ENCODE results near the gene CCRL2. TPM values are rescaled to one million over a fixed set of nuclear protein-coding genes. Genes with fewer than 3 reads are reported as not detected.

The CCRL2 gene
- total and polyA plus RNA-seq, 2 experiments from 2014 or later = not detected

GRCh38 chr3:46371519-46372340, 35.3 kb upstream of the CCRL2 start:
- no peaks in the 10 kb centered on the region for H3K4me1 ChIP-seq (ENCODE audit: insufficient read depth)
- no peaks in the 10 kb centered on the region for H3K36me3 ChIP-seq (ENCODE audit: low read depth)
- no peak for DNase-seq
- no peaks in the 10 kb centered on the region for H3K79me2 ChIP-seq (ENCODE audit: insufficient read depth)
- H3K27ac ChIP-seq = no peak overlapping the region
- in situ Hi-C loops (cut with MboI) = loop anchor here (25.0 kb wide), 2 partner anchors 434 to 609 kb away; partner anchors contain the start of gene CXCR6
- no peaks in the 10 kb centered on the region for H3F3A ChIP-seq (ENCODE audit: insufficient read depth)
- H3K27me3 ChIP-seq (replicated peaks; ENCODE audit: insufficient read depth) = peaks cover 84% of the 10 kb centered on the region
- H3K9me2 ChIP-seq (ENCODE audit: insufficient read depth) = no peaks in the 10 kb centered on the region
- no peaks in the 10 kb centered on the region for H3K9me3 ChIP-seq (ENCODE audit: low read depth)
- H4K20me1 ChIP-seq (ENCODE audit: insufficient read depth) = no peaks in the 10 kb centered on the region
- 56 to 59% methylated on average over 10 of the region's 10 CpGs for WGBS, 2 experiments (ENCODE audit: low coverage in 1 of 2, low lambda C conversion rate in 2 of 2, missing lambda C conversion rate in 2 of 2)
- H3K9ac ChIP-seq = no peak overlapping the region
- H3K4me2 ChIP-seq (ENCODE audit: unreplicated experiment) = no peak overlapping the region
- H3K4me3 ChIP-seq = no peak overlapping the region
- H2AFZ ChIP-seq = no peak overlapping the region
- TF ChIP-seq EZH2phosphoT487 (IDR thresholded peaks at IDR 0.05; ENCODE audit: insufficient read depth, low read depth) (no peak), EZH2 (IDR thresholded peaks at IDR 0.05; ENCODE audit: insufficient read depth, poor library complexity, severe bottlenecking) (no peak)

DNA sequence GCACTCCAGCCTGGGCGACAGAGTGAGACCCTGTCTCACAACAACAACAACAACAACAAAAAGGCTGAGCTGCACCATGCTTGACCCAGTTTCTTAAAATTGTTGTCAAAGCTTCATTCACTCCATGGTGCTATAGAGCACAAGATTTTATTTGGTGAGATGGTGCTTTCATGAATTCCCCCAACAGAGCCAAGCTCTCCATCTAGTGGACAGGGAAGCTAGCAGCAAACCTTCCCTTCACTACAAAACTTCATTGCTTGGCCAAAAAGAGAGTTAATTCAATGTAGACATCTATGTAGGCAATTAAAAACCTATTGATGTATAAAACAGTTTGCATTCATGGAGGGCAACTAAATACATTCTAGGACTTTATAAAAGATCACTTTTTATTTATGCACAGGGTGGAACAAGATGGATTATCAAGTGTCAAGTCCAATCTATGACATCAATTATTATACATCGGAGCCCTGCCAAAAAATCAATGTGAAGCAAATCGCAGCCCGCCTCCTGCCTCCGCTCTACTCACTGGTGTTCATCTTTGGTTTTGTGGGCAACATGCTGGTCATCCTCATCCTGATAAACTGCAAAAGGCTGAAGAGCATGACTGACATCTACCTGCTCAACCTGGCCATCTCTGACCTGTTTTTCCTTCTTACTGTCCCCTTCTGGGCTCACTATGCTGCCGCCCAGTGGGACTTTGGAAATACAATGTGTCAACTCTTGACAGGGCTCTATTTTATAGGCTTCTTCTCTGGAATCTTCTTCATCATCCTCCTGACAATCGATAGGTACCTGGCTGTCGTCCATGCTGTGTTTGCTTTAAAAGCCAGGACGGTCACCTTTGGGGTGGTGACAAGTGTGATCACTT, 34.3 kb upstream of the CCRL2 start:
- Histone ChIP-seq H3K79me2 (ENCODE audit: insufficient read depth) (no peaks in the 10 kb centered on the region), H3K9me3 (ENCODE audit: low read depth) (no peaks in the 10 kb centered on the region), H3K4me3 (no peak overlapping the region), H3K27ac (no peak overlapping the region), H4K20me1 (ENCODE audit: insufficient read depth) (no peaks in the 10 kb centered on the region), H3K9ac (no peak overlapping the region), H3K4me2 (ENCODE audit: unreplicated experiment) (no peak overlapping the region), H3K9me2 (ENCODE audit: insufficient read depth) (no peaks in the 10 kb centered on the region), H3K27me3 (replicated peaks; ENCODE audit: insufficient read depth) (peaks cover 74% of the 10 kb centered on the region), H2AFZ (no peak overlapping the region), H3F3A (ENCODE audit: insufficient read depth) (no peaks in the 10 kb centered on the region), H3K4me1 (ENCODE audit: insufficient read depth) (no peaks in the 10 kb centered on the region), H3K36me3 (ENCODE audit: low read depth) (no peaks in the 10 kb centered on the region)
- 67 to 71% methylated on average over 9 of the region's 9 CpGs for WGBS, 2 experiments (ENCODE audit: low coverage in 1 of 2, low lambda C conversion rate in 2 of 2, missing lambda C conversion rate in 2 of 2)
- TF ChIP-seq EZH2 (IDR thresholded peaks at IDR 0.05; ENCODE audit: insufficient read depth, poor library complexity, severe bottlenecking) (no peak), EZH2phosphoT487 (IDR thresholded peaks at IDR 0.05; ENCODE audit: insufficient read depth, low read depth) (no peak)
- DNase-seq = peak; percentile 66
- in situ Hi-C loops (cut with MboI) = loop anchor here (25.0 kb wide), 2 partner anchors 435 to 610 kb away; partner anchors contain the start of gene CXCR6

- H3K79me2 ChIP-seq (ENCODE audit: insufficient read depth) = no peaks in the 10 kb centered on the region
- no peak overlapping the region for H3K9ac ChIP-seq
- H3K9me3 ChIP-seq (ENCODE audit: low read depth) = no peaks in the 10 kb centered on the region
- no peaks in the 10 kb centered on the region for H3K9me2 ChIP-seq (ENCODE audit: insufficient read depth)
- no peaks in the 10 kb centered on the region for H3K4me1 ChIP-seq (ENCODE audit: insufficient read depth)
- no peak overlapping the region for H3K4me3 ChIP-seq
- no peak overlapping the region for H3K27ac ChIP-seq
- DNase-seq = no peak
- WGBS, 2 experiments (ENCODE audit: low coverage in 1 of 2, low lambda C conversion rate in 2 of 2, missing lambda C conversion rate in 2 of 2) = 56 to 69% methylated on average over 3 of the region's 3 CpGs
- no peak overlapping the region for H3K4me2 ChIP-seq (ENCODE audit: unreplicated experiment)
- H3K27me3 ChIP-seq (replicated peaks; ENCODE audit: insufficient read depth) = peaks cover 57% of the 10 kb centered on the region
- in situ Hi-C loops (cut with MboI) = loop anchor here (25.0 kb wide), 2 partner anchors 437 to 612 kb away; partner anchors contain the start of gene CXCR6
- H4K20me1 ChIP-seq (ENCODE audit: insufficient read depth) = no peaks in the 10 kb centered on the region
- H3F3A ChIP-seq (ENCODE audit: insufficient read depth) = no peaks in the 10 kb centered on the region
- TF ChIP-seq EZH2 (IDR thresholded peaks at IDR 0.05; ENCODE audit: insufficient read depth, poor library complexity, severe bottlenecking) (no peak), EZH2phosphoT487 (IDR thresholded peaks at IDR 0.05; ENCODE audit: insufficient read depth, low read depth) (no peak)
- no peak overlapping the region for H2AFZ ChIP-seq
- no peaks in the 10 kb centered on the region for H3K36me3 ChIP-seq (ENCODE audit: low read depth)
These were observed 32.3 kb upstream of the CCRL2 start for GRCh38 chr3:46374755-46375154.

- Histone ChIP-seq H2AFZ (no peak overlapping the region), H3K4me3 (no peak overlapping the region), H3K79me2 (ENCODE audit: insufficient read depth) (no peaks in the 10 kb centered on the region), H3K27me3 (replicated peaks; ENCODE audit: insufficient read depth) (peaks cover 56% of the 10 kb centered on the region), H3K36me3 (ENCODE audit: low read depth) (no peaks in the 10 kb centered on the region), H3K4me1 (ENCODE audit: insufficient read depth) (no peaks in the 10 kb centered on the region), H3K9ac (no peak overlapping the region), H3K9me2 (ENCODE audit: insufficient read depth) (no peaks in the 10 kb centered on the region), H3K4me2 (ENCODE audit: unreplicated experiment) (no peak overlapping the region), H3K27ac (no peak overlapping the region), H3F3A (ENCODE audit: insufficient read depth) (no peaks in the 10 kb centered on the region), H4K20me1 (ENCODE audit: insufficient read depth) (no peaks in the 10 kb centered on the region), H3K9me3 (ENCODE audit: low read depth) (no peaks in the 10 kb centered on the region)
- 51 to 56% methylated on average over 2 of the region's 2 CpGs for WGBS, 2 experiments (ENCODE audit: low coverage in 1 of 2, low lambda C conversion rate in 2 of 2, missing lambda C conversion rate in 2 of 2)
- DNase-seq = no peak
- TF ChIP-seq EZH2 (IDR thresholded peaks at IDR 0.05; ENCODE audit: insufficient read depth, poor library complexity, severe bottlenecking) = no peak
- no peak for TF ChIP-seq EZH2phosphoT487 (IDR thresholded peaks at IDR 0.05; ENCODE audit: insufficient read depth, low read depth)
- in situ Hi-C loops (cut with MboI) = no loop called here
These were observed 31.8 kb upstream of the CCRL2 start for GRCh38 chr3:46375218-46375617.
